ENCODE data around the gene TMEM100. TPM values are rescaled to one million over a fixed set of nuclear protein-coding genes. Genes with fewer than 3 reads are reported as not detected.
A peak's percentile ranks its signal among the peaks of the same experiment; 100 is the strongest.

TMEM100 gene
- total RNA-seq, 3 donors from 2014 or later = 2.8 to 14.2 (median 7.5) TPM

DNA sequence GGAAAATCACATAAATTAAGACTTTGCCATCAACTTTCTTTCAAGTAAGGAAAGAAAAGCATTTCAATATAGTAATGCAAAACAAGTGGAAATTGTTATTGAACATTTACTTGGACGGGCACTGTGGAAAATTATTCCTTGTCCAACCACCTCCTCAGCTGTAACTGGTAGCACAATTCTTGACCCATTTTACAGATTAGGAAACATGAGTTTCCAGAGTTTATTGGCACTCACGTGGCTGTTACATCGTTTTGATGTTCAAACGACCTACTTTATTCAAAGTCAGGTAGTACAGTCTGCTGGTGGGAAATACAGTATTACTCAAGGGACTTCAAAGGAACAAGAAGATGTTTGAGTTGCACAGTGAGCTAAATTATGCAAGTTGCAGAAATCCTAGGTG is 27.3 kb upstream of the TMEM100 start:
- Histone ChIP-seq H3K36me3 (ENCODE audit: low read depth) (no peaks in the 10 kb centered on the region), H3K4me1 (ENCODE audit: low read depth) (peaks cover 12% of the 10 kb centered on the region), H3K4me3 (no peak overlapping the region), H3K9me3 (no peaks in the 10 kb centered on the region)
- TF ChIP-seq CTCF (IDR thresholded peaks at IDR 0.05) = no peak
- intact Hi-C loops (cut with DNase I, micrococcal nuclease) = no loop called here
- DNase-seq (no peak), ATAC-seq (no peak)

DNA sequence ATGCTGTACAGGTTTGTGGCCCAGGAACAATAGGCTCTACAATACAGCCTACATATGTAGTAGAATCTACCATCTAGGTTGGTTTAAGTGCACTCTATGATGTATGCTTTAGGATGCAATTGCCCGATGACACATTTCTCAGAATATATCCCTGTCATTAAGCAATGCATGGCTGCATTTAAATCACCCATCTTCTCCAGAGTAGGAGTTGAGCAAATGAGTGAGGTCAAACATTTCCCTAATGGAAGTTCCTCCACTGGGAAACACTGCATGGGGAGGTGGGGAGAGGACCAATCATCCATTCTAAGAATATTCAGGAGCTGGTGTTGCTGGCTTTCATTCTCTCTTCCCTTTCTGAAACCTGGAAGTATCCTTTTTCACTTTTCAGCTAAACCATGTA is 26.2 kb upstream of the TMEM100 start:
- H3K9me3 ChIP-seq = no peaks in the 10 kb centered on the region
- ATAC-seq = no peak
- intact Hi-C loops (cut with DNase I, micrococcal nuclease) = no loop called here
- DNase-seq = no peak
- no peak overlapping the region for H3K4me3 ChIP-seq
- H3K36me3 ChIP-seq (ENCODE audit: low read depth) = no peaks in the 10 kb centered on the region
- H3K4me1 ChIP-seq (ENCODE audit: low read depth) = peaks cover 12% of the 10 kb centered on the region
- TF ChIP-seq CTCF (IDR thresholded peaks at IDR 0.05) = no peak

DNA sequence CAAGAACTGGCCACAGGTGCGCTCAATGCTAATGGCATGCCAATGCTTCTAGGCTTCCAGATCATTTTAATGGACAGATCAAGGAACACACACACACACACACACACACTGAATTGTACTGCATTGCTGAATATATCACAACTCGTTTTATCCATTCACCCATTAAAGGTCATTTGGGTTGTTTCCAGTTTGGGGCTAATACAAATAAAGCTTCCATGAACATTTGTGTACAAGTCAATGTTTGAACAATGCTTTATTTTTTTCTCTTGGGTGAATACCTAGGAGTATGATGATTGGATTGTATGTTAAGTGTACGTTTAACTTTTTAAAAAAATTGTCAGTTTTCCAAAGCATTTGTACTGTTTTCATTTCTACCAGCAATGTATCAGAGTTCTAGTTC is 24.5 kb upstream of the TMEM100 start:
- TF ChIP-seq CTCF (IDR thresholded peaks at IDR 0.05) = no peak
- Histone ChIP-seq H3K4me3 (no peak overlapping the region), H3K9me3 (no peaks in the 10 kb centered on the region), H3K4me1 (ENCODE audit: low read depth) (peaks cover 6% of the 10 kb centered on the region), H3K36me3 (ENCODE audit: low read depth) (no peaks in the 10 kb centered on the region)
- DNase-seq (no peak), ATAC-seq (no peak)
- intact Hi-C loops (cut with DNase I, micrococcal nuclease) = no loop called here

GRCh38 chr17:55746466-55746865 is 23.8 kb upstream of the TMEM100 start:
- no peak for DNase-seq
- H3K4me1 ChIP-seq (ENCODE audit: low read depth) = no peaks in the 10 kb centered on the region
- no peak overlapping the region for H3K4me3 ChIP-seq
- H3K36me3 ChIP-seq (ENCODE audit: low read depth) = no peaks in the 10 kb centered on the region
- intact Hi-C loops (cut with DNase I, micrococcal nuclease) = no loop called here
- TF ChIP-seq CTCF (IDR thresholded peaks at IDR 0.05) = no peak
- ATAC-seq = no peak
- no peaks in the 10 kb centered on the region for H3K9me3 ChIP-seq

DNA sequence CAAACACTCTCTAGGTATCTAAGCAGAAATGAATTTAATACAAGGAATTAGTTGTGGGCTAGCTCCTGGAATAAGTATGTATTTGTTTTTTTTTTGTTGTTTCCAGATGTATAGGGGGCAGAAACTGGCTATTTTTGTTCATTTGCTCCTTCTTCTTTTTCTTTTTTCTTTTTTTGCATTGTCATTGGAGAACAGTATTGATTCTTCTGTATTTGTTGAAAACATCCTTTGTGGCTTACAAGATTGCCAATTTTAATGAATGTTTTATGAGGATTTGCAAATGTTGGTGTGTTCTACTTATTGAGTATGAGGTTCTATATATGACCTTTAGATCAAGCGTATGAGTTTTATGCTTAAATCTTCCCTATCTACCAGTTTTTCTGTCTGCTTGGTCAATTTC is 22.6 kb upstream of the TMEM100 start:
- no peak for TF ChIP-seq CTCF (IDR thresholded peaks at IDR 0.05)
- Histone ChIP-seq H3K9me3 (no peaks in the 10 kb centered on the region), H3K4me1 (ENCODE audit: low read depth) (no peaks in the 10 kb centered on the region), H3K4me3 (no peak overlapping the region), H3K36me3 (ENCODE audit: low read depth) (no peaks in the 10 kb centered on the region)
- intact Hi-C loops (cut with DNase I, micrococcal nuclease) = no loop called here
- no peak for DNase-seq
- ATAC-seq = no peak

GRCh38 chr17:55743103-55743679 is 20.5 kb upstream of the TMEM100 start:
- DNase-seq (peak in 2 of 3 donors; percentile 41 to 67), ATAC-seq (peak; percentile 78)
- TF ChIP-seq CTCF (IDR thresholded peaks at IDR 0.05) = no peak

More at GRCh38 chr17:55743103-55743679, 20.5 kb upstream of the TMEM100 start:
- Histone ChIP-seq H3K4me1 (ENCODE audit: low read depth) (no peaks in the 10 kb centered on the region), H3K9me3 (no peaks in the 10 kb centered on the region), H3K4me3 (no peak overlapping the region), H3K36me3 (ENCODE audit: low read depth) (no peaks in the 10 kb centered on the region)
- intact Hi-C loops (cut with DNase I, micrococcal nuclease) = no loop called here
